AG09309 (cell line): ENCODE results near the gene FUOM.

Experiments
- DNase-seq: peaks from one replicate; pipeline ENCODE4 v3.0.0-alpha.2; 2010; ENCODE audit warnings: low read depth
- H3K4me3 ChIP-seq: 2 replicates; pipeline ENCODE4 v1.5.1; 2011; ENCODE audit warnings: mild to moderate bottlenecking, low read depth, low read length, moderate library complexity; ENCODE audit not compliant: control insufficient read depth
- TF ChIP-seq, protein P1 (sequence below): IDR thresholded peaks from 2 replicates; pipeline ENCODE4 v1.5.1; 2011; ENCODE audit warnings: mild to moderate bottlenecking, low read depth, low read length, inconsistent platforms; ENCODE audit not compliant: insufficient read depth, control insufficient read depth; ENCODE audit errors: missing control alignments

The FUOM gene

DNA sequence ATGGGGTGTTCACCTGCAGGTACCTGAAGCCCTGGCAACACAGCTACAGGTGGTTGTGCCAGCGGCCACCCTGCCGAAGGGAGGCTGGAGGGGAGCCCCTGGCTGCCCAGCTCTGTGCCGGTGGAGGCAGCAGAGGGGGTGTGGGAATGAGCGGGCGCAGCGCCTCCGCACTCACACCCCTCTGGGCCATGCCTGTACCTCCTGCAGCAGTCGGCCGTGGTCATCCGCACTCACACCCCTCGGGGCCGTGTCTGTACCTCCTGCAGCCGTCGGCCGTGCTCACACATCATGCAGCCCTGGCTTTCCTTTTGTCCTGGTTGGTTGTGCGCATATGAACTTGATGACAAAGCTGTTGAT is 47.4 kb downstream of the FUOM start:
- H3K4me3 ChIP-seq, result no peak overlapping the region
- DNase-seq, result no peak
- TF ChIP-seq, protein P1, sequence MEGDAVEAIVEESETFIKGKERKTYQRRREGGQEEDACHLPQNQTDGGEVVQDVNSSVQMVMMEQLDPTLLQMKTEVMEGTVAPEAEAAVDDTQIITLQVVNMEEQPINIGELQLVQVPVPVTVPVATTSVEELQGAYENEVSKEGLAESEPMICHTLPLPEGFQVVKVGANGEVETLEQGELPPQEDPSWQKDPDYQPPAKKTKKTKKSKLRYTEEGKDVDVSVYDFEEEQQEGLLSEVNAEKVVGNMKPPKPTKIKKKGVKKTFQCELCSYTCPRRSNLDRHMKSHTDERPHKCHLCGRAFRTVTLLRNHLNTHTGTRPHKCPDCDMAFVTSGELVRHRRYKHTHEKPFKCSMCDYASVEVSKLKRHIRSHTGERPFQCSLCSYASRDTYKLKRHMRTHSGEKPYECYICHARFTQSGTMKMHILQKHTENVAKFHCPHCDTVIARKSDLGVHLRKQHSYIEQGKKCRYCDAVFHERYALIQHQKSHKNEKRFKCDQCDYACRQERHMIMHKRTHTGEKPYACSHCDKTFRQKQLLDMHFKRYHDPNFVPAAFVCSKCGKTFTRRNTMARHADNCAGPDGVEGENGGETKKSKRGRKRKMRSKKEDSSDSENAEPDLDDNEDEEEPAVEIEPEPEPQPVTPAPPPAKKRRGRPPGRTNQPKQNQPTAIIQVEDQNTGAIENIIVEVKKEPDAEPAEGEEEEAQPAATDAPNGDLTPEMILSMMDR, result no peak

DNA sequence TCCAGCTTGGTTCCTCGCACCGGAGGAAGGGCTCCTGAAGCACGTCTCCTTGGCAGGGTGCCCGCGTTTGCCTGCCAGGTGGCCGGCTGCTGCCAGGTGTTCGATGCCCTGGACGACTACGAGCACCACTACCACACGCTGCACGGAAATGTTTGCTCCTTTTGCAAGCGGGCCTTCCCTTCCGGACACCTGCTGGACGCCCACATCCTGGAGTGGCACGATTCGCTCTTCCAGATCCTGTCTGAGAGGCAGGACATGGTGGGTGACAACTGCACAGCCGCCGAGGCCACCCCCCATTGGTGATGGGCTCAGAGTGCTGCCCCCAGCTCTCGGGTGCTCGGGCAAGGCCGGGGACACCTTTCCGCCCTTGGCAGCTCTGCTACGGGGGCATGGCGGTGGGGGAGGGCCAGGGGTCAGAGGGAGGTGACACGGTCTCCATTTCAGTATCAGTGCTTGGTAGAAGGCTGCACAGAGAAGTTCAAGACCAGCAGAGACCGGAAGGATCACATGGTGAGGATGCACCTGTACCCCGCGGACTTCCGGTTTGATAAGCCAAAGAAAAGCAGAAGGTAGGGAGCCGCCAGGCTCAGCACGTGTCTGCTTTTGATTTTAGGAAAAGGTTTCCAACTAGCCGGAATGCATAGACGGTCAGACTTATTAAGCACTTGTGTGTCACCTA is 48.0 kb downstream of the FUOM start:
- no peak for DNase-seq
- TF ChIP-seq, protein P1, result no peak
- H3K4me3 ChIP-seq, result no peak overlapping the region

DNA sequence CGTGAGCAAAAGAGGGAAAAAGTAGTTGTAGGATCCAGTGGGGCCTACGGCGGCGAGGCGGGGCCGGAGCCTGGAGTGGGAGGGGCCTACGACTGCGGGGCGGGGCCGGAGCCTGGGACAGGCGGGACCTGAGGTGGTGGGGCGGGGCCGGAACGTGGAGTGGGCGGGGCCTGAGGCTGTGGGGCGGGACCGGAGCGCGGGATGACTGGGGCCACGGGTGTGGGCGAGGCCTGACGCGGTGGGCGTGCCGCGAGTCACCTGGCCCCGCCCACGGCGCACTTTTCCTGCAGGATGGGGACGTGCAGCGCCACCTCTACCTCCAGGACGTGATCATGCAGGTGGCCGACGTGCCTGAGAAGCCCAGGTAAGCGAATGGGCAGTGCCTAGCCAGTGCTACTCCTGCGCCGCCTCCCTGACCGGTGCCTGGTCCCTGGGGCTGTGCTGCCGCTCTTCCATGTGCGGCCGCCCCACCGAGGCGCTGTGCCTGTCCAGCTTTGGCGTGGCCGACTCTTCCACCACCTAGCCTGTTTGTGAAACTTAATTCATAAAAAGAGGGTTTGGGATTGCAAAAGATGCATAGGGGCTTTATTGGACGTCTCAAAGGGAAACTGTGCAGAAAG is 48.6 kb downstream of the FUOM start:
- TF ChIP-seq, protein P1, result no peak
- peak overlapping the region; percentile 89 for H3K4me3 ChIP-seq
- no peak for DNase-seq

DNA sequence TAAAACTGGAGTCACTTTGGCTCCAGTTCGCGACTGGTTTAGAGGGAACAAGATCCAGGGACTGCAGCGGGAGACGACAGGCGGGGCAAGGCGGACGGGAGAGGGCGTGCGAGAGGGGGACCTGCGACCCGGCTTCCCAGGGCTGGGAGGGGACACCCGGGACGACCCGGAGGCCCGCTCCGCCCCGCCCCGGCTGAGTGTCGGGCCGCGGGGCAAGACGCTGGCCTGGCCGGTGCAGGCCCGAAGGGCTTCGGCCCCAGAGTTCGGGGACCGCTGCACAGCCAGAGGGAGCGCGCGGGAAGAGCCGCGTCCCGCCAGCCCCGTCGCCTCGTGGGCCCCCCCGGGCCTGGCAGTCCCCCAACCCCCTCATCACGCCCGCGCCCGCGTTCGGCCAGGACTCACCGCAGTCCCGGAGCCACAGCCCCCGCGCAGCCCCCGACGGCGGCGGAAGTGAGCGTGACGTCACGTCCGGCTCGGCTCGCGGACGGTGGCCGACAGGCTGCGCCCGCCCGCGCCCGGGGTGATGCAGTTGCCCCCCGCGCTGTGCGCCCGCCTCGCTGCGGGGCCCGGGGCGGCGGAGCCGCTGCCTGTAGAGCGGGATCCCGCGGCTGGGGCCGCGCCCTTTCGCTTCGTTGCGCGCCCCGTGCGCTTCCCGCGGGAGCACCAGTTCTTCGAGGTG is 49.3 kb downstream of the FUOM start, which contains the start of the genes TUBGCP2 and ZNF511:
Gene TUBGCP2, minus strand, starts transcription at position 452 of the 679 bp plus-strand sequence. CDS start 5,931 bp downstream, outside the sequence.
Gene ZNF511, plus strand, starts transcription at position 494 of the 679 bp plus-strand sequence. Its CDS starts 30 bp downstream, at position 524.
- peak within 1 kb of the TSS; percentile 89 for H3K4me3 ChIP-seq
- TF ChIP-seq, protein P1, result no peak
- DNase-seq, result peak; percentile 27

DNA sequence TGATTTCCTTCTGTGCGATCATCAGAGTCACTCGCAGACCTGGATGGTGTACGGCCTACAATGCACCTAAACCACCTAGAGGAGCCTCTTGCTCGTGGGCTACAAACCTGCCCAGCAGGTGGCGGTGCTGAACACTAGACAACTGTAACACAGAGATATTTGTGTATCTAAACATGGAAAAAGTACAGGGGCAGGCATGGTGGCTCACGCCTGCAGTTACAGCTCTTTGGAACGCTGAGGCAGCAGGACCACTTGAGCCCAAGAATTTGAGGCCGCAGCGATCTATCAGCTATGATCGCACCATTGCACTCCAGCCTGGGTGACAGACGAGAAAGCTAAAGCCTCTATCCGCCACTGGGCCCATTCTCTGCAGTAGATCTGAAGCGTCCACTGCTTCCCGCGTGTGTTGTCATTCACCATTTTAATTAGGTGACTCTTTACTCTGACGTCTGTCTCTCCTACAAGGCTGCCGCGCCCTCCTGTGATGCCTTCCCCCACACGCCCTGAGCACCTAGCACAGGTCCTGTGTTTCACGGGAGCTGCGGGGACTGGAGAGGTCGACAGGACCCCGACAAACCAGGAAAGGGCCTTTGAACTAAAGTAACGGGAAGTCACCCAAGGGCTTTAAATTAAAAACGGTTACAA is 49.9 kb downstream of the FUOM start:
- TF ChIP-seq, protein P1, result peak; percentile 72
- DNase-seq, result no peak

DNA sequence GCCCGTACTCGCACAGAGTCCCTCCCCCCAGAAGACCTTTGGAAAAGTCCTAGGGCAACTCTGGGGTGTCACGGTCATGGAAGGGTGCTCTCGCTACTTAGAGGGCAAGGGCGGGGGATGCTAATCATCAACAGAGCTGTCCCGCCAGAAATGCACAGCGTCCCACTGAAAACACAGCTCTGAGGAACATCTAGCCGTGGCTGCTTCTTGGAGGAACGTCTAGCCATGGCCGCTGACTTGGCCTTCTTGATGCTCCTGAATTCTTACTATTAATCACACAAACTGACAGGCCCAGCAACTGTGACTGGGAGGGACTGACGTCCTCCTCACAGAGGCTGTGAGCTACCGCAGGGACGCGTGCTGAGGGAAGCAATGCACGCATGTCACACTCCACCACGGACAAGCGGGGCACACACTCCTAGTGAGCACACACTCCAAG is 50.9 kb downstream of the FUOM start:
- no peak overlapping the region for H3K4me3 ChIP-seq
- TF ChIP-seq, protein P1, result no peak
- no peak for DNase-seq

More for the DNA sequence above, 49.9 kb downstream of the FUOM start:
- peak overlapping the region; percentile 89 for H3K4me3 ChIP-seq
